Gastrocnemius medialis (tissue), 4 donors: Measurements from ENCODE around the gene TRAPPC8.

Source experiments
- POLR2A ChIP-seq, 2 donors: fragments of 450-650 bp; IDR thresholded peaks; one replicate each; pipeline ENCODE4 v1.6.1; 2017; ENCODE audit warnings: antibody characterized with exemption in 2 of 2, mild to moderate bottlenecking in 2 of 2, moderate library complexity in 2 of 2
- TF ChIP-seq, protein P1 (sequence below), 5 experiments: fragments of 450-650 bp in 3 of 5; fragments of 200-600 bp in 2 of 5; sonication (generic) in 2 of 5; IDR thresholded peaks in 4 of 5; conservative IDR thresholded peaks in 1 of 5; 1 replicate in 4 of 5; 2 replicates in 1 of 5; pipeline ENCODE4 v1.5.1; 2016 to 2019; ENCODE audit warnings: antibody characterized with exemption in 5 of 5, mild to moderate bottlenecking in 3 of 5, moderate library complexity in 3 of 5

DNA sequence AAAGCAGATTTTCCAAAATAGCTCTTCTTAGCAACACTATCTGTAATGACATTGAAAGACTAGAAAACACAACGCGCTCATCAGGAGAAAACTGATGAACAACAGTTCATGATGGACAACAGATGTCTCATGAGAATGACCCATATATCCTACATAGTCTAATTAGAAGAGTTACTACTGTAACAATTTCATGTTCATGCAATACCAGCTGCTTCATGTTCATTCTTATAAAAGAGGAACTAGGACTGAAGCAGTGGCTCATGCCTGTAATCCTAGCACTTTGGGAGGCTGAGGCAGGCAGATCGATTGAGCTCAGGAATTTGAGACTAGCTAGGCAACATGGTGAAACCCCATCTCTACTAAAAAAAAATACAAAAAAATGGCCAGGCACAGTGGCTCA is 22.7 kb downstream of the TRAPPC8 start:
- TF ChIP-seq, protein P1, sequence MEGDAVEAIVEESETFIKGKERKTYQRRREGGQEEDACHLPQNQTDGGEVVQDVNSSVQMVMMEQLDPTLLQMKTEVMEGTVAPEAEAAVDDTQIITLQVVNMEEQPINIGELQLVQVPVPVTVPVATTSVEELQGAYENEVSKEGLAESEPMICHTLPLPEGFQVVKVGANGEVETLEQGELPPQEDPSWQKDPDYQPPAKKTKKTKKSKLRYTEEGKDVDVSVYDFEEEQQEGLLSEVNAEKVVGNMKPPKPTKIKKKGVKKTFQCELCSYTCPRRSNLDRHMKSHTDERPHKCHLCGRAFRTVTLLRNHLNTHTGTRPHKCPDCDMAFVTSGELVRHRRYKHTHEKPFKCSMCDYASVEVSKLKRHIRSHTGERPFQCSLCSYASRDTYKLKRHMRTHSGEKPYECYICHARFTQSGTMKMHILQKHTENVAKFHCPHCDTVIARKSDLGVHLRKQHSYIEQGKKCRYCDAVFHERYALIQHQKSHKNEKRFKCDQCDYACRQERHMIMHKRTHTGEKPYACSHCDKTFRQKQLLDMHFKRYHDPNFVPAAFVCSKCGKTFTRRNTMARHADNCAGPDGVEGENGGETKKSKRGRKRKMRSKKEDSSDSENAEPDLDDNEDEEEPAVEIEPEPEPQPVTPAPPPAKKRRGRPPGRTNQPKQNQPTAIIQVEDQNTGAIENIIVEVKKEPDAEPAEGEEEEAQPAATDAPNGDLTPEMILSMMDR (IDR thresholded peaks at IDR 0.05 in 4 of 5, conservative IDR thresholded peaks at IDR 0.05 in 1 of 5) = no peak
- no peak for TF ChIP-seq POLR2A (IDR thresholded peaks at IDR 0.05)
